GM12878 (cell line): ENCODE measurements around the gene TUBB1. TPM values are rescaled to one million over a fixed set of nuclear protein-coding genes. Genes with fewer than 3 reads are reported as not detected.
A peak's percentile ranks its signal among the peaks of the same experiment; 100 is the strongest.

ENCODE experiments used
- ATAC-seq: fragments of 200-7000 bp; cut with Tn5 transposase; 3 replicates; pipeline ENCODE4 v1.9.1; 2020; ENCODE audit warnings: mild to moderate bottlenecking, moderate library complexity
- BruUV-seq: library from RNA; stranded (reverse); fragments of 400-500 nt; replicated peaks from 2 replicates; lab custom pipeline; 2021; lab: Mats Ljungman, UMichigan
- CTCF ChIA-PET: fragments of 300-600 bp; sonication (Branson Sonifier 250); formaldehyde crosslinking; extraction: SDS; loops from one replicate; lab custom pipeline; 2021; ENCODE audit warnings: inconsistent platforms; lab: Yijun Ruan, JAX
- POLR2A ChIA-PET: fragments of 350-600 bp; formaldehyde crosslinking; extraction: SDS; loops from one replicate; lab custom pipeline; 2021; ENCODE audit warnings: inconsistent platforms; lab: Charles Lee
- RAD21 ChIA-PET: fragments of 300-600 bp; sonication (Branson Sonifier 250); formaldehyde crosslinking; loops from one replicate; lab custom pipeline; 2023; ENCODE audit warnings: antibody characterized with exemption; ENCODE audit not compliant: unreplicated experiment; lab: Charles Lee
- SMC1A ChIA-PET: fragments of 300-600 bp; sonication (Branson Sonifier 250); formaldehyde crosslinking; loops from one replicate; lab custom pipeline; 2023; ENCODE audit not compliant: unreplicated experiment, uncharacterized antibody; lab: Charles Lee
- DNase-seq: peaks from one replicate; pipeline ENCODE4 v3.0.0-alpha.2; 2011; ENCODE audit warnings: low read depth, low spot score
- FAIRE-seq: peaks from 3 replicates; lab custom pipeline; 2011; peaks lifted over from hg19 to GRCh38; lab: Jason Lieb, UNC
- H2AFZ ChIP-seq: 2 replicates; pipeline ENCODE4 v1.6.0; 2011; ENCODE audit warnings: low read depth, low read length, control low read depth; ENCODE audit not compliant: control insufficient read depth
- H3K27ac ChIP-seq: 2 replicates; pipeline ENCODE4 v1.5.1; 2011; ENCODE audit warnings: control low read depth; ENCODE audit not compliant: control insufficient read depth, insufficient read depth
- H3K27me3 ChIP-seq, 2 experiments: replicated peaks in 1 of 2; 2 replicates each; pipeline versions ENCODE4 v1.6.0 to v1.6.1; 2011; ENCODE audit warnings: low read length in 1 of 2; ENCODE audit not compliant: control insufficient read depth in 2 of 2, insufficient read depth in 2 of 2
- H3K36me3 ChIP-seq, 2 experiments: 2 replicates each; pipeline ENCODE4 v1.5.1; 2011; ENCODE audit warnings: low read length in 1 of 2; ENCODE audit not compliant: control insufficient read depth in 2 of 2, insufficient read depth in 2 of 2
- H3K4me1 ChIP-seq: 2 replicates; pipeline ENCODE4 v1.6.1; 2011; ENCODE audit warnings: mild to moderate bottlenecking, low read length, moderate library complexity, mixed read lengths; ENCODE audit not compliant: control insufficient read depth, insufficient read depth
- H3K4me2 ChIP-seq: 2 replicates; pipeline ENCODE4 v1.6.0; 2011; ENCODE audit warnings: control low read depth; ENCODE audit not compliant: control insufficient read depth, insufficient read depth
- H3K4me3 ChIP-seq: fragments of 200-600 bp; sonication (generic); 2 replicates; pipeline ENCODE4 v1.5.1; 2016
- H3K79me2 ChIP-seq: 2 replicates; pipeline ENCODE4 v1.6.0; 2011; ENCODE audit warnings: low read length; ENCODE audit not compliant: control insufficient read depth, insufficient read depth
- H3K9ac ChIP-seq: 2 replicates; pipeline ENCODE4 v1.8.0; 2011; ENCODE audit warnings: low read length, control low read depth, mixed read lengths; ENCODE audit not compliant: control insufficient read depth, insufficient read depth
- H3K9me3 ChIP-seq: replicated peaks from 3 replicates; pipeline ENCODE4 v1.5.1; 2011; ENCODE audit warnings: mild to moderate bottlenecking, low read length; ENCODE audit not compliant: control insufficient read depth, insufficient read depth
- H4K20me1 ChIP-seq: 2 replicates; pipeline ENCODE4 v1.6.0; 2011; ENCODE audit not compliant: control insufficient read depth, insufficient read depth
- ASH2L ChIP-seq: fragments of 300-600, 200-600 bp; sonication (generic); IDR thresholded peaks from 2 replicates; pipeline ENCODE4 v1.6.1; 2017; ENCODE audit warnings: low read depth, mild to moderate bottlenecking, borderline replicate concordance
- BMI1 ChIP-seq: fragments of 450-650 bp; IDR thresholded peaks from 2 replicates; pipeline ENCODE4 v1.6.1; 2016; ENCODE audit warnings: mild to moderate bottlenecking, moderate library complexity, borderline replicate concordance
- CBX3 ChIP-seq: fragments of 200-600 bp; sonication (generic); IDR thresholded peaks from 2 replicates; pipeline ENCODE4 v1.6.1; 2016; ENCODE audit warnings: low read depth, borderline replicate concordance
- CEBPB ChIP-seq, 2 experiments: fragments of 150-350 bp in 1 of 2; IDR thresholded peaks; 2 replicates each; pipeline ENCODE4 v1.6.1; 2012 to 2014; ENCODE audit warnings: low read depth in 2 of 2, low read length in 2 of 2, borderline replicate concordance in 1 of 2, inconsistent platforms in 1 of 2
- CHD4 ChIP-seq: fragments of 200-600 bp; sonication (generic); IDR thresholded peaks from 2 replicates; pipeline ENCODE4 v1.6.1; 2016; ENCODE audit warnings: mild to moderate bottlenecking
- GABPA ChIP-seq: IDR thresholded peaks from 2 replicates; pipeline ENCODE4 v1.6.1; 2014; ENCODE audit warnings: antibody characterized with exemption, low read depth, mild to moderate bottlenecking, inconsistent platforms
- IKZF1 ChIP-seq: fragments of 450-650 bp; conservative IDR thresholded peaks from 2 replicates; pipeline ENCODE4 v1.6.1; 2017; ENCODE audit warnings: antibody characterized with exemption, mild to moderate bottlenecking
- LARP7 ChIP-seq: fragments of 450-650 bp; IDR thresholded peaks from 2 replicates; pipeline ENCODE4 v1.6.1; 2017; ENCODE audit warnings: mild to moderate bottlenecking
- MEF2B ChIP-seq: fragments of 450-650 bp; IDR thresholded peaks from 2 replicates; pipeline ENCODE4 v1.6.1; 2018; ENCODE audit warnings: mild to moderate bottlenecking, moderate library complexity; ENCODE audit not compliant: partially characterized antibody, poor library complexity, severe bottlenecking
- NBN ChIP-seq: fragments of 450-650 bp; IDR thresholded peaks from 2 replicates; pipeline ENCODE4 v1.6.1; 2016
- NFIC ChIP-seq: IDR thresholded peaks from 2 replicates; pipeline ENCODE4 v1.6.1; 2012; ENCODE audit warnings: low read depth, mild to moderate bottlenecking, inconsistent platforms, low read length, moderate library complexity
- NR2C1 ChIP-seq: fragments of 450-650 bp; IDR thresholded peaks from 2 replicates; pipeline ENCODE4 v1.6.1; 2017; ENCODE audit warnings: antibody characterized with exemption, mild to moderate bottlenecking, moderate library complexity
- NR2F1 ChIP-seq: fragments of 450-650 bp; conservative IDR thresholded peaks from 2 replicates; pipeline ENCODE4 v1.6.1; 2017; ENCODE audit warnings: mild to moderate bottlenecking
- RUNX3 ChIP-seq: IDR thresholded peaks from 2 replicates; pipeline ENCODE4 v1.6.1; 2012; ENCODE audit warnings: low read length, inconsistent platforms
- SRF ChIP-seq, 2 experiments: IDR thresholded peaks; 2 replicates each; pipeline ENCODE4 v1.6.1; 2011; ENCODE audit warnings: low read depth in 2 of 2, low read length in 2 of 2, mild to moderate bottlenecking in 1 of 2, moderate library complexity in 1 of 2
- TBL1XR1 ChIP-seq: IDR thresholded peaks from 2 replicates; pipeline ENCODE4 v1.6.1; 2012; ENCODE audit warnings: low read depth, low read length, improper control_type of control experiment
- TCF12 ChIP-seq: IDR thresholded peaks from 2 replicates; pipeline ENCODE4 v1.6.1; 2011; ENCODE audit warnings: low read depth, mild to moderate bottlenecking, low read length
- TCF7 ChIP-seq: IDR thresholded peaks from 2 replicates; pipeline ENCODE4 v1.6.1; 2014; ENCODE audit warnings: antibody characterized with exemption, borderline replicate concordance
- WGBS: methylation state at CpG from one replicate; pipeline ENCODE4 v1.1.6; 2016; ENCODE audit warnings: low lambda C conversion rate; ENCODE audit not compliant: insufficient replicate concordance, insufficient coverage; ENCODE audit errors: missing lambda C conversion rate; 5-methylcytosine and 5-hydroxymethylcytosine counted together
- in situ Hi-C: fragments of 300-500 bp; cut with MboI; formaldehyde crosslinking; loops from 9 replicates; pipeline ENCODE4 v1.14.3; 2018; ENCODE audit warnings: mixed read lengths
- intact Hi-C: fragments of 100-400 bp; cut with micrococcal nuclease; formaldehyde crosslinking; loops from one replicate; pipeline ENCODE4 v1.14.2; 2022; ENCODE audit not compliant: unreplicated experiment
- polyA plus RNA-seq, 11 experiments: library from polyadenylated mRNA; depleted of rRNA in 4 of 11; unstranded in 6 of 11; stranded (reverse) in 5 of 11; fragments of >200 nt; fragmentation: Nextera tagmentation in 4 of 11; fragmentation: Illumina TruSeq in 1 of 11; extraction: Ambion mirVana in 4 of 11; extraction: Trizol in 1 of 11; gene quantifications; 1 replicate in 1 of 11; 2 replicates in 10 of 11; pipeline versions ENCODE4 v1.2.1 to v1.2.3, GENCODE V29; 2011 to 2016; ENCODE audit warnings: inconsistent platforms in 2 of 11, missing spikeins in 2 of 11, low read depth in 1 of 11
- total RNA-seq, 4 experiments: library from RNA; depleted of rRNA in 3 of 4; stranded (reverse); fragments of >200 nt in 3 of 4; fragmentation: Illumina TruSeq in 1 of 4; extraction: Trizol in 1 of 4; gene quantifications; 2 replicates each; pipeline versions ENCODE4 v1.2.1 to v1.2.3, GENCODE V29; 2013 to 2021
- TF ChIP-seq, protein P1 (sequence below): fragments of 150-350 bp; IDR thresholded peaks from 2 replicates; pipeline ENCODE4 v1.6.1; 2014; ENCODE audit warnings: mild to moderate bottlenecking, low read depth, low read length
- TF ChIP-seq, protein P2 (sequence below): fragments of 450-650 bp; formaldehyde crosslinking; IDR thresholded peaks from 2 replicates; pipeline ENCODE4 v1.5.0; 2022; ENCODE audit warnings: mild to moderate bottlenecking, missing genetic modification characterization
- TF ChIP-seq, protein P3 (sequence below): IDR thresholded peaks from 2 replicates; pipeline ENCODE4 v1.6.1; 2011; ENCODE audit warnings: low read depth, mild to moderate bottlenecking, low read length, moderate library complexity, borderline replicate concordance; ENCODE audit errors: extremely low read depth

TUBB1 gene
- total and polyA plus RNA-seq, 10 of the 15 experiments (the other 5 are each of a cell fraction or from before 2014, with no cell fraction given): 0.02 to 0.20 (median 0.06) TPM; not detected in 3

DNA sequence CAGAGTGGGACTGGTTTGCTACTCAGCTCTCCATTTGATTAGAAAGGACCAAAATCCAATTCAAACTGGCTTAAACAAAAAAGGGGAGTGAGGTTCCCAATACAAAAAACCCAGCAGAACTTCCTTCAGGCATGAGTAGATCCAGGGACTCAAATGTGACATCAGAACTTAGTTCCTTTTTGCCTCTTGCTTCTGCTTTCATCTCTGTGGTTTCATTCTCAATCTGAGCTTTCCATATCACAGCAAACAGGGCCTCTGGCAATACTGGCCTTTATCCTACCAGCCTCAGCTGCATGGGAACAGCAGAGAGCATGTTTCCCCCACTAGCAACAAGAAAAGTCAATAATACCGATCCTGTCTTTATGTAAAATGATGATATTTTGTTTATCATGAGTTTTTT, 52.0 kb downstream of the TUBB1 start:
- BruUV-seq: no TSS peak
- no peak for DNase-seq
- Histone ChIP-seq H3K4me2 (no peak overlapping the region), H2AFZ (no peak overlapping the region), H3K79me2 (no peaks in the 10 kb centered on the region), H3K9me3 (no peaks in the 10 kb centered on the region), H3K9ac (no peak overlapping the region), H3K36me3 (no peaks in the 10 kb centered on the region), H3K27ac (no peak overlapping the region), H3K4me1 (peaks cover 7% of the 10 kb centered on the region), H4K20me1 (no peaks in the 10 kb centered on the region), H3K4me3 (no peak overlapping the region), H3K27me3 (peaks cover 5 to 6% of the 10 kb centered on the region in 2 experiments)
- peak; percentile 76 for ATAC-seq
- intact Hi-C loops: no loop called here
- ChIA-PET CTCF (interaction anchor here (0.7 to 2.2 kb wide), 3 partner anchors 16 to 133 kb away, joined by 3 to 13 read pairs (median 4); no protein-coding TSS in a partner anchor), RAD21 (no interaction called here), POLR2A (no interaction called here), SMC1A (no interaction called here)
- peak; percentile 27 for FAIRE-seq
- in situ Hi-C loops: no loop called here
- WGBS: 4% methylated on average over 1 of the region's 1 CpG
- TF ChIP-seq NR2F1: no peak
- no peak for TF ChIP-seq BMI1
- no peak for TF ChIP-seq GABPA
- no peak for TF ChIP-seq NBN
- 0 out of 2 replicates have a peak, but pooled peaks have one; percentile 14 for TF ChIP-seq TCF7
- no peak for TF ChIP-seq TBL1XR1
- TF ChIP-seq, protein P1, sequence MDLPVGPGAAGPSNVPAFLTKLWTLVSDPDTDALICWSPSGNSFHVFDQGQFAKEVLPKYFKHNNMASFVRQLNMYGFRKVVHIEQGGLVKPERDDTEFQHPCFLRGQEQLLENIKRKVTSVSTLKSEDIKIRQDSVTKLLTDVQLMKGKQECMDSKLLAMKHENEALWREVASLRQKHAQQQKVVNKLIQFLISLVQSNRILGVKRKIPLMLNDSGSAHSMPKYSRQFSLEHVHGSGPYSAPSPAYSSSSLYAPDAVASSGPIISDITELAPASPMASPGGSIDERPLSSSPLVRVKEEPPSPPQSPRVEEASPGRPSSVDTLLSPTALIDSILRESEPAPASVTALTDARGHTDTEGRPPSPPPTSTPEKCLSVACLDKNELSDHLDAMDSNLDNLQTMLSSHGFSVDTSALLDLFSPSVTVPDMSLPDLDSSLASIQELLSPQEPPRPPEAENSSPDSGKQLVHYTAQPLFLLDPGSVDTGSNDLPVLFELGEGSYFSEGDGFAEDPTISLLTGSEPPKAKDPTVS: no peak
- no peak for TF ChIP-seq MEF2B
- no peak for TF ChIP-seq CHD4
- TF ChIP-seq CBX3: no peak
- TF ChIP-seq SRF (IDR thresholded peaks at IDR 0.05; ENCODE audit: low read depth in 2 of 2, low read length in 2 of 2): no peak
- TF ChIP-seq ASH2L: no peak
- TF ChIP-seq TCF12: no peak
- TF ChIP-seq RUNX3: peak; percentile 74
- no peak for TF ChIP-seq NR2C1
- no peak for TF ChIP-seq LARP7
- TF ChIP-seq, protein P2, sequence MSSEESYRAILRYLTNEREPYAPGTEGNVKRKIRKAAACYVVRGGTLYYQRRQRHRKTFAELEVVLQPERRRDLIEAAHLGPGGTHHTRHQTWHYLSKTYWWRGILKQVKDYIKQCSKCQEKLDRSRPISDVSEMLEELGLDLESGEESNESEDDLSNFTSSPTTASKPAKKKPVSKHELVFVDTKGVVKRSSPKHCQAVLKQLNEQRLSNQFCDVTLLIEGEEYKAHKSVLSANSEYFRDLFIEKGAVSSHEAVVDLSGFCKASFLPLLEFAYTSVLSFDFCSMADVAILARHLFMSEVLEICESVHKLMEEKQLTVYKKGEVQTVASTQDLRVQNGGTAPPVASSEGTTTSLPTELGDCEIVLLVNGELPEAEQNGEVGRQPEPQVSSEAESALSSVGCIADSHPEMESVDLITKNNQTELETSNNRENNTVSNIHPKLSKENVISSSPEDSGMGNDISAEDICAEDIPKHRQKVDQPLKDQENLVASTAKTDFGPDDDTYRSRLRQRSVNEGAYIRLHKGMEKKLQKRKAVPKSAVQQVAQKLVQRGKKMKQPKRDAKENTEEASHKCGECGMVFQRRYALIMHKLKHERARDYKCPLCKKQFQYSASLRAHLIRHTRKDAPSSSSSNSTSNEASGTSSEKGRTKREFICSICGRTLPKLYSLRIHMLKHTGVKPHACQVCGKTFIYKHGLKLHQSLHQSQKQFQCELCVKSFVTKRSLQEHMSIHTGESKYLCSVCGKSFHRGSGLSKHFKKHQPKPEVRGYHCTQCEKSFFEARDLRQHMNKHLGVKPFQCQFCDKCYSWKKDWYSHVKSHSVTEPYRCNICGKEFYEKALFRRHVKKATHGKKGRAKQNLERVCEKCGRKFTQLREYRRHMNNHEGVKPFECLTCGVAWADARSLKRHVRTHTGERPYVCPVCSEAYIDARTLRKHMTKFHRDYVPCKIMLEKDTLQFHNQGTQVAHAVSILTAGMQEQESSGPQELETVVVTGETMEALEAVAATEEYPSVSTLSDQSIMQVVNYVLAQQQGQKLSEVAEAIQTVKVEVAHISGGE (CRISPR knock-in tag): no peak
- no peak for TF ChIP-seq IKZF1
- TF ChIP-seq NFIC: 0 out of 2 replicates have a peak, but pooled peaks have one; percentile 24
- no peak for TF ChIP-seq CEBPB (IDR thresholded peaks at IDR 0.05; ENCODE audit: borderline replicate concordance in 1 of 2, low read depth in 2 of 2, low read length in 2 of 2)
- TF ChIP-seq, protein P3, sequence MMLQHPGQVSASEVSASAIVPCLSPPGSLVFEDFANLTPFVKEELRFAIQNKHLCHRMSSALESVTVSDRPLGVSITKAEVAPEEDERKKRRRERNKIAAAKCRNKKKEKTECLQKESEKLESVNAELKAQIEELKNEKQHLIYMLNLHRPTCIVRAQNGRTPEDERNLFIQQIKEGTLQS: no peak
